ENCODE data around the gene IDH2. TPM values are rescaled to one million over a fixed set of nuclear protein-coding genes. Genes with fewer than 3 reads are reported as not detected.

Gene IDH2
- total and polyA plus RNA-seq, 2 of the 13 experiments (the other 11 are each of a cell fraction or from before 2014, with no cell fraction given): 121 to 145 TPM

GRCh38 chr15:90143166-90143655 lies 40.9 kb upstream of the IDH2 start (continued):
- TF ChIP-seq POGK (CRISPR knock-in tag; conservative IDR thresholded peaks at IDR 0.05): no peak
- no peak for TF ChIP-seq ZNF317 (CRISPR knock-in tag; IDR thresholded peaks at IDR 0.05)
- no peak for TF ChIP-seq HHEX (CRISPR knock-in tag; IDR thresholded peaks at IDR 0.05)
- no peak for TF ChIP-seq GMEB2 (CRISPR knock-in tag; IDR thresholded peaks at IDR 0.05; ENCODE audit: low read depth)
- no peak for TF ChIP-seq FOSL1 (CRISPR knock-in tag; IDR thresholded peaks at IDR 0.05; ENCODE audit: borderline replicate concordance)
- TF ChIP-seq NBN (conservative IDR thresholded peaks at IDR 0.05): no peak
- no peak for TF ChIP-seq WIZ (CRISPR knock-in tag; IDR thresholded peaks at IDR 0.05)
- TF ChIP-seq ZNF772 (CRISPR knock-in tag; IDR thresholded peaks at IDR 0.05): 0 out of 2 replicates have a peak, but pooled peaks have one; percentile 49
- TF ChIP-seq BRCA1 (CRISPR knock-in tag; IDR thresholded peaks at IDR 0.05): no peak
- no peak for TF ChIP-seq ZNF737 (CRISPR knock-in tag; IDR thresholded peaks at IDR 0.05; ENCODE audit: borderline replicate concordance)
- peak; percentile 31; the same call in 1 of the 2 replicates for TF ChIP-seq ZFP91 (CRISPR knock-in tag; IDR thresholded peaks at IDR 0.05; ENCODE audit: borderline replicate concordance)
- 0 out of 3 replicates have a peak, but pooled peaks have one; percentile 16 for TF ChIP-seq MXI1 (IDR thresholded peaks at IDR 0.05; ENCODE audit: borderline replicate concordance, low read depth, low read length)
- no peak for TF ChIP-seq AKAP8 (CRISPR knock-in tag; IDR thresholded peaks at IDR 0.05)
- TF ChIP-seq ZBTB20 (CRISPR knock-in tag; IDR thresholded peaks at IDR 0.05; ENCODE audit: borderline replicate concordance, low read depth): no peak
- no peak for TF ChIP-seq SIX1 (CRISPR knock-in tag; IDR thresholded peaks at IDR 0.05; ENCODE audit: borderline replicate concordance)
- TF ChIP-seq HOXA5 (CRISPR knock-in tag; IDR thresholded peaks at IDR 0.05): 0 out of 2 replicates have a peak, but pooled peaks have one; percentile 61
- TF ChIP-seq ZNF232 (CRISPR knock-in tag; IDR thresholded peaks at IDR 0.05; ENCODE audit: borderline replicate concordance): no peak
- no peak for TF ChIP-seq KDM1A (CRISPR knock-in tag; IDR thresholded peaks at IDR 0.05)
- no peak for TF ChIP-seq REXO4 (CRISPR knock-in tag; IDR thresholded peaks at IDR 0.05; ENCODE audit: borderline replicate concordance)
- TF ChIP-seq ZMAT3 (CRISPR knock-in tag; conservative IDR thresholded peaks at IDR 0.05): no peak
- TF ChIP-seq HNRNPL (IDR thresholded peaks at IDR 0.05; ENCODE audit: low read depth, low read length): 0 out of 2 replicates have a peak, but pooled peaks have one; percentile 31
- TF ChIP-seq ARID5B (CRISPR knock-in tag; IDR thresholded peaks at IDR 0.05): peak; percentile 30; the same call in 1 of the 2 replicates
- no peak for TF ChIP-seq REL (CRISPR knock-in tag; conservative IDR thresholded peaks at IDR 0.05)
